ENCODE data around the gene PDIA5. TPM values are rescaled to one million over a fixed set of nuclear protein-coding genes. Genes with fewer than 3 reads are reported as not detected.
A peak's percentile ranks its signal among the peaks of the same experiment; 100 is the strongest.

The PDIA5 gene
- total RNA-seq, 1 experiment from 2014 or later = 50.8 TPM

- TF ChIP-seq REST (IDR thresholded peaks at IDR 0.05; ENCODE audit: low read depth) = no peak
- TF ChIP-seq EZH2phosphoT487 (IDR thresholded peaks at IDR 0.05; ENCODE audit: borderline replicate concordance) = no peak
- TF ChIP-seq SP1 (IDR thresholded peaks at IDR 0.05; ENCODE audit: low read depth) = no peak
- no peak for TF ChIP-seq SIN3A (IDR thresholded peaks at IDR 0.05; ENCODE audit: low read depth)
- TF ChIP-seq EZH2 (IDR thresholded peaks at IDR 0.05) = no peak
- TF ChIP-seq ELF1 (IDR thresholded peaks at IDR 0.05; ENCODE audit: borderline replicate concordance, low read depth) = no peak
- no peak for TF ChIP-seq JUND (IDR thresholded peaks at IDR 0.05)
- TF ChIP-seq ZNF274 (IDR thresholded peaks at IDR 0.05; ENCODE audit: low read depth, low read length) = no peak
- TF ChIP-seq ZFX (IDR thresholded peaks at IDR 0.05) = no peak
- no peak for TF ChIP-seq ZBTB33 (IDR thresholded peaks at IDR 0.05; ENCODE audit: extremely low read depth, insufficient replicate concordance, low read length)
Measured at GRCh38 chr3:123198372-123198771, 131.5 kb downstream of the PDIA5 start (continued).

GRCh38 chr3:123201223-123201556 is 134.4 kb downstream of the PDIA5 start:
- ATAC-seq (no peak), DNase-seq (ENCODE audit: low read depth, low spot score) (no peak)
- Histone ChIP-seq H3K27ac (ENCODE audit: low read depth, low read length) (peak overlapping the region; percentile 48), H3K79me2 (ENCODE audit: insufficient read depth, low read length) (peaks cover 36% of the 10 kb centered on the region), H3K36me3 (ENCODE audit: control insufficient read depth in 1 of 2, insufficient read depth in 2 of 2, low read length in 2 of 2) (no peaks in the 10 kb centered on the region), H3K4me2 (ENCODE audit: low read length) (peak overlapping the region; percentile 95), H3K27me3 (ENCODE audit: insufficient read depth, low read length) (no peaks in the 10 kb centered on the region), H4K20me1 (ENCODE audit: insufficient read depth) (no peaks in the 10 kb centered on the region), H2AFZ (ENCODE audit: low read depth, low read length, poor library complexity, severe bottlenecking) (peak overlapping the region; percentile 6), H3K9me3 (ENCODE audit: control insufficient read depth in 1 of 2, insufficient read depth in 1 of 2, low read depth in 1 of 2, low read length in 2 of 2) (no peaks in the 10 kb centered on the region), H3K9ac (ENCODE audit: low read length) (peak overlapping the region; percentile 63), H3K4me1 (ENCODE audit: control insufficient read depth in 1 of 2, insufficient read depth in 2 of 2, low read length in 2 of 2) (peaks cover 9 to 15% of the 10 kb centered on the region in 2 experiments; a peak in 3 of 4 replicates), H3K9me2 (ENCODE audit: insufficient read depth) (no peaks in the 10 kb centered on the region), H3K4me3 (replicated peaks in 1 of 2; ENCODE audit: low read depth in 1 of 2, low read length in 2 of 2) (peak overlapping the region; percentile 96 to 98)
- ChIA-PET POLR2A (interaction anchor here (0.8 to 1.1 kb wide), 6 partner anchors 9 to 27 kb away, joined by 3 to 4 read pairs (median 4); no protein-coding TSS in a partner anchor), RAD21 (ENCODE audit: low non-redundant PET in 1 of 2, low total read pairs in 2 of 2, uncharacterized antibody in 2 of 2, unreplicated experiment in 2 of 2) (no interaction called here), CTCF (no interaction called here)
- TF ChIP-seq JUND (IDR thresholded peaks at IDR 0.05) (no peak), ZNF274 (IDR thresholded peaks at IDR 0.05; ENCODE audit: low read depth, low read length) (no peak), SP1 (IDR thresholded peaks at IDR 0.05; ENCODE audit: low read depth) (no peak), POLR2AphosphoS5 (IDR thresholded peaks at IDR 0.05; ENCODE audit: low read depth, low read length) (no peak), CBX3 (IDR thresholded peaks at IDR 0.05; ENCODE audit: low read depth) (no peak), EZH2 (IDR thresholded peaks at IDR 0.05) (no peak), YY1 (IDR thresholded peaks at IDR 0.05; ENCODE audit: extremely low read depth, insufficient replicate concordance, low read depth, low read length) (no peak), SIN3A (IDR thresholded peaks at IDR 0.05; ENCODE audit: low read depth) (no peak), POLR2A (IDR thresholded peaks at IDR 0.05; ENCODE audit: borderline replicate concordance, extremely low read depth, insufficient read depth, insufficient read length) (no peak), MAX (IDR thresholded peaks at IDR 0.05) (no peak), SRF (IDR thresholded peaks at IDR 0.05; ENCODE audit: low read depth) (no peak; the same call in 1 of the 2 replicates), EZH2phosphoT487 (IDR thresholded peaks at IDR 0.05; ENCODE audit: borderline replicate concordance) (no peak), RAD21 (IDR thresholded peaks at IDR 0.05; ENCODE audit: low read depth) (no peak), FOSL1 (IDR thresholded peaks at IDR 0.05; ENCODE audit: low read depth) (no peak), ATF3 (IDR thresholded peaks at IDR 0.05) (no peak)
- intact Hi-C loops (cut with micrococcal nuclease) = no loop called here
- BruUV-seq (replicated peaks) = TSS peak; percentile 98

Data from HCT116 (cell line).